Left lung (tissue), 10 donors: ENCODE results near the gene KDM1B. TPM values are rescaled to one million over a fixed set of nuclear protein-coding genes. Genes with fewer than 3 reads are reported as not detected.
A peak's percentile ranks its signal among the peaks of the same experiment; 100 is the strongest.

Experiments
- ATAC-seq: fragments of 200-7000 bp; cut with Tn5 transposase; one replicate; pipeline ENCODE4 v1.9.1; 2020; ENCODE audit warnings: moderate library complexity
- DNase-seq, 4 donors: peaks; one replicate each; pipeline ENCODE4 v3.0.0-alpha.2; 2013 to 2020
- H3K27ac ChIP-seq, 2 donors: fragments of 200-600 bp; sonication (generic) in 1 of 2; one replicate each; pipeline versions ENCODE4 v1.5.0 to v1.8.0; 2020 to 2021
- H3K27me3 ChIP-seq, 2 donors: fragments of 200-600 bp; sonication (generic) in 1 of 2; one replicate each; pipeline versions ENCODE4 v1.5.0 to v1.8.0; 2020 to 2021
- H3K36me3 ChIP-seq, 2 donors: fragments of 200-600 bp; sonication (generic) in 1 of 2; one replicate each; pipeline versions ENCODE4 v1.5.0 to v1.8.0; 2020 to 2021
- H3K4me1 ChIP-seq, 2 donors: fragments of 200-600 bp; one replicate each; pipeline ENCODE4 v1.8.0; 2021
- H3K4me3 ChIP-seq, 2 donors: fragments of 200-600 bp; sonication (generic) in 1 of 2; one replicate each; pipeline versions ENCODE4 v1.5.0 to v1.8.0; 2020 to 2021; ENCODE audit warnings: mild to moderate bottlenecking in 1 of 2
- H3K9me3 ChIP-seq, 2 donors: fragments of 200-600 bp; sonication (generic) in 1 of 2; one replicate each; pipeline versions ENCODE4 v1.5.0 to v1.8.0; 2020 to 2021
- CTCF ChIP-seq, 2 donors: fragments of 200-600 bp; sonication (generic) in 1 of 2; IDR thresholded peaks; one replicate each; pipeline versions ENCODE4 v1.5.0 to v1.8.0; 2021; ENCODE audit warnings: antibody characterized with exemption in 2 of 2
- intact Hi-C, 2 donors: fragments of 100-400 bp; cut with DNase I; formaldehyde crosslinking; loops; one replicate each; pipeline versions ENCODE4 v1.11.2 to v1.14.2; 2022
- polyA plus RNA-seq, 6 donors: library from polyadenylated mRNA; unstranded; fragments of 120-200 nt; gene quantifications; one replicate each; pipeline ENCODE4 v1.2.1, GENCODE V29; 2013; ENCODE audit not compliant: insufficient read length in 6 of 6
- total RNA-seq, 2 donors: library from RNA; stranded (reverse); fragmentation: NEBNext Ultra II Directional; extraction: Animal tissue kit (Norgen Biotek cat#: 25700); gene quantifications; one replicate each; pipeline ENCODE4 v1.2.1, GENCODE V29; 2021
- donor health status: DM: no; HTN: yes; CAD: no.
- donor health status: DM: no; HTN: no; CAD: no.

Gene KDM1B
- total and polyA plus RNA-seq, 8 donors = 20.3 to 25.1 (median 22.5) TPM

- ATAC-seq = no peak
- no peak for TF ChIP-seq CTCF (IDR thresholded peaks at IDR 0.05)
Measured at GRCh38 chr6:18117136-18117535, 38.1 kb upstream of the KDM1B start.

GRCh38 chr6:18118330-18118729, 36.9 kb upstream of the KDM1B start:
- no peak for TF ChIP-seq CTCF (IDR thresholded peaks at IDR 0.05)
- no peak for ATAC-seq
- intact Hi-C loops = no loop called here

More at GRCh38 chr6:18117136-18117535, 38.1 kb upstream of the KDM1B start:
- H3K36me3 ChIP-seq = no peaks in the 10 kb centered on the region
- peaks cover 0 to 6% of the 10 kb centered on the region in 2 donors for H3K4me1 ChIP-seq
- intact Hi-C loops = no loop called here
- no peak for DNase-seq
- no peaks in the 10 kb centered on the region for H3K27me3 ChIP-seq
- H3K4me3 ChIP-seq = no peak overlapping the region
- no peaks in the 10 kb centered on the region for H3K9me3 ChIP-seq
- H3K27ac ChIP-seq = no peak overlapping the region

GRCh38 chr6:18119236-18119635, 36.0 kb upstream of the KDM1B start:
- H3K9me3 ChIP-seq = no peaks in the 10 kb centered on the region
- no peaks in the 10 kb centered on the region for H3K27me3 ChIP-seq
- intact Hi-C loops = no loop called here
- H3K36me3 ChIP-seq = no peaks in the 10 kb centered on the region
- peaks cover 0 to 14% of the 10 kb centered on the region in 2 donors for H3K4me1 ChIP-seq
- no peak for DNase-seq
- no peak overlapping the region for H3K4me3 ChIP-seq
- ATAC-seq = no peak
- no peak for TF ChIP-seq CTCF (IDR thresholded peaks at IDR 0.05)
- no peak overlapping the region for H3K27ac ChIP-seq

More at GRCh38 chr6:18118330-18118729, 36.9 kb upstream of the KDM1B start:
- Histone ChIP-seq H3K27me3 (no peaks in the 10 kb centered on the region), H3K27ac (no peak overlapping the region), H3K9me3 (no peaks in the 10 kb centered on the region), H3K36me3 (no peaks in the 10 kb centered on the region), H3K4me1 (peaks cover 0 to 14% of the 10 kb centered on the region in 2 donors), H3K4me3 (no peak overlapping the region)
- no peak for DNase-seq

- no peaks in the 10 kb centered on the region for H3K36me3 ChIP-seq
- H3K27ac ChIP-seq = no peak overlapping the region
- no peaks in the 10 kb centered on the region for H3K27me3 ChIP-seq
- DNase-seq (no peak), ATAC-seq (no peak)
- no peak for TF ChIP-seq CTCF (IDR thresholded peaks at IDR 0.05)
- peaks cover 0 to 14% of the 10 kb centered on the region in 2 donors for H3K4me1 ChIP-seq
- intact Hi-C loops = no loop called here
- H3K9me3 ChIP-seq = no peaks in the 10 kb centered on the region
- H3K4me3 ChIP-seq = peak overlapping the region in 1 of 2 donors; percentile 38
Measured at GRCh38 chr6:18121580-18122127, 33.6 kb upstream of the KDM1B start.

GRCh38 chr6:18122128-18123093, 32.8 kb upstream of the KDM1B start, which contains the start of gene NHLRC1:
Gene NHLRC1 (minus strand): TSS chr6:18122677. CDS start chr6:18122606, 71 bp downstream.
- DNase-seq (peak; percentile 84 to 95 (median 92)), ATAC-seq (peak; percentile 100)
- H3K9me3 ChIP-seq = no peaks in the 10 kb centered on the region
- H3K27ac ChIP-seq = peak within 1 kb of the TSS; percentile 51
- H3K4me1 ChIP-seq = peaks cover 0 to 14% of the 10 kb centered on the region in 2 donors
- no peaks in the 10 kb centered on the region for H3K27me3 ChIP-seq
- H3K36me3 ChIP-seq = no peaks in the 10 kb centered on the region
- TF ChIP-seq CTCF (IDR thresholded peaks at IDR 0.05) = peak; percentile 89 to 93
- peak within 1 kb of the TSS; percentile 38 to 57 for H3K4me3 ChIP-seq
- intact Hi-C loops = no loop called here
